GM18861 (cell line): ENCODE measurements around the gene WDR74.
A peak's percentile ranks its signal among the peaks of the same experiment; 100 is the strongest.
"Not testable (repeated sequence)": the region's sequence is repeated elsewhere in the genome, so short reads cannot be mapped to it uniquely, and the experiment has no call there.

Experiments used
- ATAC-seq: cut with Tn5 transposase; IDR thresholded peaks from one replicate; pipeline ENCODE4 v1.9.1; 2021; ENCODE audit not compliant: unreplicated experiment

WDR74 gene

DNA sequence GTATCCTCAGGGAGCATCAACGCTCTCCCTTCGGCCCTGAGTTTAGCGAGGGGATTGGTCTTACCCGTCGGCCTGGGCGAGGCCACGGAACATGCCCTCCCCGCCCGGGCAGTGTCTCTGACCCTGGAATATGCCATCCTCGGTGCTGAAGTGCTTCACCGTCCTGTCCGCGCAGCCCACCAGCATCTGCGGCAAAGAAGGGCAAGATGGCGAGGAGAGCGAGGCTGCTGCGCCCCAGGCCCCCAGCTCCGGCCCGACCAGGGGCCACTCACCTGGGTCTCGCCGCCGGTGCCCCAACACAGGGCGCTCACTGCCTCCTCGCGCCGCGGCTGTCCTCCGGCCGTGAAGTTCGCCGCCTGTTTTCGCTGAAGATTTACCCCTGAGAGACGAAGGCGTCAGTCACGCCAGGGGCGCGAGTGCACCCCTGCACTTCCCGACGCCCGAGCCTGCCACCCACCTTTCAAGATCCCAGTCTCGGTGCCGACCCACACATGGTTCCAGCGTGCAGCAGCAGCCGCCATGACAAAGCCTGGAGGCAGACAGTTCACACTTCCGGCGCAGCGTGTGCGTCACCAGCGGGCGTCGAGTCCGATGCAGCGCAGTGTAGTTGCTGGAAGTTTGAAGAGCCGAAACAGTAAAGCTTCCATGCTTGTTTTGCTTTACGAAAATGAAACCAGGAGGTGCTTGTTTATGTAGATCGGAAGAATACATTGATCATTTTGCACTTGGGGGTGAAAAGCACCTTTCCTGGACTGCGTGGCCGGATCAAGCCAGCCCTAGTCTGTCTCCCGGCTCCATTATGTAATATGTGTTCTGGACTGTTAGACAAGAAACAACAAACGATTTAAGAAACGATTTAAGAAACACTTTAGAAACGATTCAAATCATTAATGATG is at the start of gene WDR74:
TSS of gene WDR74 (minus strand) at position 541 of the 896 bp plus-strand sequence. CDS start at position 521, 20 bp downstream.
- ATAC-seq: peak; percentile 43

DNA sequence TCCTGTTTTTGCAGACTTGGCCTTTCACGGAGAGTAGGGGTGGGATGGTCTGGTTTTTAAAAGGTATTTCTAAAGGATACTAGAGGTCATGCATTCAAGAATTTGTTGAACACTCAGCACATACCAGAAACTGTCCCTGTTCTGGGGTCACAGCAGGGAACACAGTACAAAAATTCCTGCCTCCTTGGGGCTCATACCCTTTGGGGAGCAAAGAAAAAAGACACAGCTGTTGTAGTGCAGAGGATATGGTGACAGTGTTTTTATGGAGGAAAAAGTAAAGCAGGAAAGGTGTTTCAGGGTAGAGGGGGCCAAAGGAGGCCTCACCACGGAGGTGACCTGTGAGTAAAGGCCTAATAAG is 49.7 kb upstream of the WDR74 start:
- no peak for ATAC-seq

DNA sequence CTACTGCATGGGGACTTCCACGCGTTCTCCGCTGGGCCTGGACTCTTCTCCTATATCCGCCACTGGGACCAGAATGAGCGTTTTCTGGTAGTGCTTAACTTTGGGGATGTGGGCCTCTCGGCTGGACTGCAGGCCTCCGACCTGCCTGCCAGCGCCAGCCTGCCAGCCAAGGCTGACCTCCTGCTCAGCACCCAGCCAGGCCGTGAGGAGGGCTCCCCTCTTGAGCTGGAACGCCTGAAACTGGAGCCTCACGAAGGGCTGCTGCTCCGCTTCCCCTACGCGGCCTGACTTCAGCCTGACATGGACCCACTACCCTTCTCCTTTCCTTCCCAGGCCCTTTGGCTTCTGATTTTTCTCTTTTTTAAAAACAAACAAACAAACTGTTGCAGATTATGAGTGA is 49.0 kb upstream of the WDR74 start:
- no peak for ATAC-seq

DNA sequence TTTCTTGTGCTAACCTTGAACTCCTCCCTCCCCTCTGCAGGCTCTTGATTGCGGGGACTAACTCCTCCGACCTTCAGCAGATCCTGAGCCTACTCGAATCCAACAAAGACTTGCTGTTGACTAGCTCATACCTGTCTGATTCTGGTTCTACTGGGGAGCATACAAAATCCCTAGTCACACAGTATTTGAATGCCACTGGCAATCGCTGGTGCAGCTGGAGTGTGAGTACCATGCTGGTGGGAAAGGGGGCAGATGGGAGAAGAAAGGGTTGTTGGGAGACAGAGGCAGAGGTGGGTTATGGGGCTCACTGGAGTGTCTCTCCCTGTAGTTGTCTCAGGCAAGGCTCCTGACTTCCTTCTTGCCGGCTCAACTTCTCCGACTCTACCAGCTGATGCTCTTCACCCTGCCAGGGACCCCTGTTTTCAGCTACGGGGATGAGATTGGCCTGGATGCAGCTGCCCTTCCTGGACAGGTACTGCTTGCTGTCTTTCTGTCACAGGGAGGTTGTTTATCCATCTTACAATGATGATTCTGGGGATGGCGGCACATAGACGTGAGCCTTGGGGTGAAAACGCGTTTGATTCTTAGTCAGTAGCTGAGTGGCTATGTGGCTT is 45.9 kb upstream of the WDR74 start:
- no peak for ATAC-seq

DNA sequence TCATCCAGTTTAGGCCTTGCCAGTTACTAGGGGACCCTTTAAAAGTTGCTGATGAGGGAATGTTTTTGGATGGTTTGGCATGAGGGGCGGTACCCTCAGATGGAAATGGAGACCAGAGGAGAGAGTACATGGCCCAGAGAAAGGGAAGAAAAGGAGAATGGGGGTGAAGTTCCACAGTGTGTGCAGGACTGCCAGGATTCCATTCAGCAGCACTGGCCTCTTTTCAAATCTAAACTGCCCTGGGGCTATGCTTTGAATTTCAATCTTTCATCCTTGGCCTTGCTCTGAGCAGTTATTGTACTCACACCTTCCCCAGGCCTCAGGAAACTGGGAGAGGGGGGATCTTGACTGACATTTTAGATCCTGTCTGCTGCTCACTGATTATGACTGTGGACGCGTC is 44.3 kb upstream of the WDR74 start:
- no peak for ATAC-seq

DNA sequence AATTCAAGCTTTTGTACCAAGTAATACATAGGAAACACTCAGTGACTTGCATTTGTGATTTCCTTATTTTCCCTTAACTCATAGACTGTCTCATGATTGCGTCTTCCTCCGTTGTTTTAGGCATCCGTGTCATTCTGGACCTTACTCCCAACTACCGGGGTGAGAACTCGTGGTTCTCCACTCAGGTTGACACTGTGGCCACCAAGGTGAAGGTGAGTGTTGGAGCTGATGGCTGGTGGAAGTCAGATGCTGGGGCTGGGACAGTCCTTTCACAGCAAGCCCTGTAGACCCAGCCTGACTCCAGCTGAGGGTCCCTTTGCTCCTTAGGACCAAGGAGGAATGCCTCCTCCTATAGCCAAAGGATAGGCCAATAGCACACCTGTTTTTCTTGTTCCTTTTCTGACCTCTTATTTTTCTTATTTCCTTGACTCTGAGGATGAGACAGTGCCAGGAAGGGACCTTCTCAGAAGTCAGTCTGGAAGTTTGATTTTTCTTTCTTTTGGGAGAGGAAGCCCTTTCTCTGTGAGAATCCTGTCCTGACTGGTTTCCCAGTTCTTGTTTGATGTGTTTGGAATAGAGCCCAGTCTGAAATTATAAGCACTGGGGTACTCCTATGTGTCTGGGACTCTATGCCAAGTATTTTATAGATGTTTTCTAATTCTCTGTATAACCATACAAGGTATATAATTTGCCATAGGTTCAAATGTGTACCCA is 43.6 kb upstream of the WDR74 start:
- no peak for ATAC-seq

DNA sequence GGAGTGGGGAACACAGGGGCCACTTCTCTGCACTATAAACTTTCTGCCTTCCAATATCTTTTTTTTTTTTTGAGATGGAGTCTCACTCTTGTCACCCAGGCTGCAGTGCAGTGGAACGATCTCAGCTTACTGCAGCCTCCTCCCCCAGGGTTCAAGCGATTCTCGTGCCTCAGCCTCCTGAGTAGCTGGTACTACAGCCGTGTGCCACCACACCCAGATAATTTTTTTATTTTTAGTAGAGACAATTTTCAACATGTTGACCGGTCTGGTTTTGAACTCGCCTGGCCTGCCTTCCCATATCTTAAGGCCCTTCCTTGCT is 43.0 kb upstream of the WDR74 start:
- ATAC-seq: no peak

DNA sequence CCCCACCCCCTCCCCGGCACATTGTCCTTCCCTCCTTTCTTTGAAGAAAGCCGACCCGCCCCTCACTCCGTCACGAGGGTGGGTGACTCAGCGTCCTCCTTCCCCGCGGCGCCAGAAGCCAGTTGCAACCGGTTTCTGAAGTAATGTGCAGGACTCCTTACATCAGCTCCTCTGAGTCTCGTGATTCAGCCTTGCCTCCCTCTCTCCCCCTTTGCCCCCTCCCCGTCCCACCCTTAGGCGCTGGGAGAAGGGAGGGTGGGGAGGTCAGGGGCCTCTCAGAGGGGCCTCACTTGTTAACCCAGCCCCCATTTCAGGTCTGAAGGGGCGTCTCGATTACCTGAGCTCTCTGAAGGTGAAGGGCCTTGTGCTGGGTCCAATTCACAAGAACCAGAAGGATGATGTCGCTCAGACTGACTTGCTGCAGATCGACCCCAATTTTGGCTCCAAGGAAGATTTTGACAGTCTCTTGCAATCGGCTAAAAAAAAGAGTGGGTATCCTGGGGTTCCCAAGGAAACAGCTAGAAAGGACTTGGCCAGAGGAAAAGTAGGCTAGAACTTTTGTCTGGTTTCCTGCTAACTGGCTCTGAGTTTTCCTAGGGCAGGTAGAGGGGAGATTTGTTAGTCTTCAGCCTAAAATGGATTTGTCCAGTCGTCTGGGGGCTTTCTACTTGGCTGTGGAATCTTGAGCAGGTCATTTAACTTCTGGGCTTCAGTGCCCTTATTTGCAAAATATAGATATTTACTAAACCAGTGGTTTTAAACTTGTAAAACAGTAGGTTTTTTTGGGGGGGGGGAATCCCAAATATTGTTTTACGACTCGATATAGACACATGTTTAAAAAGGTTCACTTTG is 42.4 kb upstream of the WDR74 start:
- peak; percentile 32 for ATAC-seq

DNA sequence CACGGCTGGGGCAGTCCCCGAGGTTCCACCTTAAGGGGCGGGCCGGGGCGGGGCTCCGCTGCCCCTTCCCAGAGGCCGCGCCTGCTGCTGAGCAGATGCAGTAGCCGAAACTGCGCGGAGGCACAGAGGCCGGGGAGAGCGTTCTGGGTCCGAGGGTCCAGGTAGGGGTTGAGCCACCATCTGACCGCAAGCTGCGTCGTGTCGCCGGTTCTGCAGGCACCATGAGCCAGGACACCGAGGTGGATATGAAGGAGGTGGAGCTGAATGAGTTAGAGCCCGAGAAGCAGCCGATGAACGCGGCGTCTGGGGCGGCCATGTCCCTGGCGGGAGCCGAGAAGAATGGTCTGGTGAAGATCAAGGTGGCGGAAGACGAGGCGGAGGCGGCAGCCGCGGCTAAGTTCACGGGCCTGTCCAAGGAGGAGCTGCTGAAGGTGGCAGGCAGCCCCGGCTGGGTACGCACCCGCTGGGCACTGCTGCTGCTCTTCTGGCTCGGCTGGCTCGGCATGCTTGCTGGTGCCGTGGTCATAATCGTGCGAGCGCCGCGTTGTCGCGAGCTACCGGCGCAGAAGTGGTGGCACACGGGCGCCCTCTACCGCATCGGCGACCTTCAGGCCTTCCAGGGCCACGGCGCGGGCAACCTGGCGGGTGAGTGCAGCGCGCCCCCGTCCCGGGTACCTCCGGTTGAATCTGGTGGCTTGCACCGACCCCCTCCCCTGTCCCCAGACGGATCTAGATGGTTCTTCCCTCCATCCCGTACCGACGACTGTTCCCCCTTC is 41.6 kb upstream of the WDR74 start, which contains the start of gene SLC3A2:
TSS of gene SLC3A2 (plus strand) at position 94 of the 776 bp plus-strand sequence. CDS start at position 222, 128 bp downstream.
- peak; percentile 57 for ATAC-seq

DNA sequence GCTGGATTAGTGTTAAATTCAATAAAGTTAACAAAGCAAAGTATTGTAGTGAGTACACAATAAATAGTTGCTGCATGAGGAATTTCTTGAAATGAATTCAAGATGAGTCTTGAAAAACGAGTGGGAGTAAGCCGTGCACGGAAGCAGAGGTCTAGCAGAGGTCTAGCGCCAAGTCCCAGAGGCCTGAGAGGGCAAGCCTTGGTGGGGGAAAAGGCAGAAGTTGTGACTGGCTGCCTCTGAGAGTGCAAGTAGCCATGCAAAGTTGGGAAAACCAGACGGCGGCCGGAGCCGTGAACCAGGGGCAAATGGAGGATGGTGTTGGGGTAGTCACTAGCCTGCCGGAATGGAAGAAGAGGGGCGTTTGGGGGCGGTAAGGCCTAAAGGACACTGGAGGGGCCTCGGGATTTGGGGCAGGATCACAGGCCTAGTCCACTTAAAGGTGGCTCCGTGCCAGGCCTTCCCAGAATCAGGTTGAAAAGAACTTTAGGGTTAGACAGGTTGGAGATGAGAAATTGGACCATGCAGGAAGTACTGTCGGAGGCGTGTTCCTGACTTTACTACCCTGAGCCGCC is 40.9 kb upstream of the WDR74 start:
- peak; percentile 16 for ATAC-seq

DNA sequence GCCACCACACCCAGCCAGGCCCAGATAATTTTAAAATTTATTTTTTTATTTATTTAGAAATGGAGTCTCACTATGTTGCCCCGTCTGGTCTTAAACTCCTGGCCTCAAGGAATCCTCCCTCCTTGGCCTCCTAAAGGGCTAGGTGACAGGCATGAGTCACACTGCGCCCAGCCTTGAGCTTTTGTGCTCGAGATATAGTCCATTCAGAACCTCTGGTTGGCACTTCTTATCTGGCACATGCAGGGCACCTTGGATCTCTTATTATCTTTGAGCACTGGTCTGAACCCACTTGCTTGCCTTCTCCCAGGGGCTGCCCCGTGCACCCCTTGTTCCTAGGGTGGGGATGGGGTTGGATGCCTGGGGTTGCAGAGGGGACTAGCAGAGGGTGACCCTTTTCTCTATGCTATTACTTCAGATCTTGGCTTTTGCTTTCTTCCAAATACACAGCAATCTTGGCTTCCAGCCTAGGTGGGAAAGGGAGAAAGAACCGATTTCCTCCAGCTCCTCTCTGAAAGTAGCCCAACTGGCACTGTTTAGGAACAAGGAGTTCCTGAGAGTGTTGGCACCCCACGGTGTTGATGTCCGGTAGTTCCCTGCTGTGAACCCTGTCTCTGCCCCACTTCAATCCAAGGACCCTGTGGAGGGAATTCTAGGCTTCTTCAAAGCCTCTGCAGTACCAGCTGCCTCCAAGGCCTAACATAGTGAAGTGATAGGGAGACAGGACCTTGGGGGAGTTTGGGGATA is 40.0 kb upstream of the WDR74 start:
- no peak for ATAC-seq

DNA sequence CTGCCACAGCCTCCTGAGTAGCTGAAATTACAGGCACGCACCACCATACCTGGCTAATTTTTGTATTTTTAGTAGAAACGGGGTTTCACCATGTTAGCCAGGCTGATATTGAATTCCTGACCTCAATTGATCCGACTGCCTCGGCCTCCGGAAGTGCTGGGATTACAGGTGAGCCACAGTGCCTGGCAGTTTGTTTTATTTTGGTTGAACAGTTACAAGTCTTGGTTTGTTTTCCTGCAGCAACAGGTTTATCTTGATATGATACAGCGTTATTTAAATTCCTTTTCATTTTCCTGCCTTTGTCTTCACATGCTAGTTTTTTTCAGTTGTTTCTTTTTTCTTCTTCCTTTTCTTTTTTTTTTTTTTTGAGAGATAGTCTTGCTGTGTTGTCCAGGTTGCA is 37.3 kb upstream of the WDR74 start:
- ATAC-seq: no peak

DNA sequence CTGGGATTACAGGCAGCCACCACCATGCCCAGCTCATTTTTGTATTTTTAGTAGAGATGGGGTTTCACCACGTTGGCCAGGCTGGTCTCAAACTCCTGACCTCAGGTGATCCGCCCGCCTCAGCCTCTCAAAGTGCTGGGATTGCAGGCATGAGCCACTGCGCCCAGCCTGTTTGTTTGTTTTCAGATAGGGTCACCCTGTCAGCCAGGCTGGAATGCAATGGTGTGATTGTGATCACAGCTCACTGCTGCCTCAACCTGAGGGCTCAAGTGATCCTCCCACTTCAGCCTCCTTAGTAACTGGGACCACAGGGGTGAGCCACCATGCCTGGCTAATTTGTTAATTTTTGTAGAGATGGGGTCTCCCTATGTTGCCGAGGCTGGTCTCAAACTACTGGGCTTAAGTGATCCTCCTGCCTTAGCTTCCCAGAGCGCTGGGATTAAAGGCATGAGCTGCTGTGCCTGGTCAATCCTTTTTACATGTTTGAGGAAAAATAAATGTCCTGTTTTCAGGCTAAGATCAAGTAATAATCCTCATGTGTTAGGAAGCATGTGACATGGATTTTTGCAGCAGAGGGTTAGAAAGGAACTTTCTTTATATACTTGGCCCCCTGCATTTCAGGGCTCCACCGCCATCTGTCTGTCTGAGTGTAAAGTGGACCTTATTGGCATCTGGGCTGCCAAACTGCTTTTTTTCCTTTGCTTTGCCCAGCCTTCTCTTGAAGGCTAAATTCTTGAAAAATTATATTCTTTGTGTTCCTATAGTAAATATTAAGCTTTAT is 36.5 kb upstream of the WDR74 start:
- ATAC-seq: no peak

DNA sequence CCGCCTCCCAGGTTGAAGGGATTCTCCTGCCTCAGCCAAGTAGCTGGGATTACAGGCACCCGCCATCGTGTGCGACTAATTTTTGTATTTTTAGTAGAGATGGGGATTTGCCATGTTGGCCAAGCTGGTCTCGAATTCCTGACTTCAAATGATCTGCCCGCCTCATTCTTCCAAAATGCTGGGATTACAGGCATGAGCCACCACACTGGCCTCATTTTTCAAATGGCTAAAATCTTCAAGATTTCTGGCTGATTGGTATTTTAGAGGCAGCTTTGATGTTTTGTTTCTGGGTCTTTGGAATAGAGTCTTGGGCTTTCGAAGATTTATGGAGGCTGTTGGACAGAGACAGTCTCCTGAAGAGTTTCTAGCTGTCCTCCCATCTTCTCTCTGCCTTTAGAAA is 35.5 kb upstream of the WDR74 start:
- no peak for ATAC-seq

DNA sequence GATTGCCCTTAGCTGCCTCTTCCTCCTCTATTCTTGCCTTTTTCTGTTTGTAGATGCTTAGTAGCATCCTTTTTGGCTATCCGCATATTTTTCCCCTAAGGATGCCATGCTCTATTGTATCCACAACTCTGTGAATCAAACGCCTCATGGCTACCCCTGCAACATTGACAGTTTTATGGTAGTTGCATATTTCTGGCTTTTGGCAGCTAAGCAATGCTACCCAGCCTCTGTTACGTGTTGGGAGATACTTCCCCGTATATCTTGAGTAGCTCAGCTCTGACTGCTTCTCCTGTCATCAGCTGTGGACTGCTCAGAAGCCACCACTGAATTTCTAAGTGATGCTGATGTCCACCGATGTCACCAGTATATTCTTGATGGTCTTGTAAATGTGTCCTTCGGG is 26.2 kb upstream of the WDR74 start:
- no peak for ATAC-seq

DNA sequence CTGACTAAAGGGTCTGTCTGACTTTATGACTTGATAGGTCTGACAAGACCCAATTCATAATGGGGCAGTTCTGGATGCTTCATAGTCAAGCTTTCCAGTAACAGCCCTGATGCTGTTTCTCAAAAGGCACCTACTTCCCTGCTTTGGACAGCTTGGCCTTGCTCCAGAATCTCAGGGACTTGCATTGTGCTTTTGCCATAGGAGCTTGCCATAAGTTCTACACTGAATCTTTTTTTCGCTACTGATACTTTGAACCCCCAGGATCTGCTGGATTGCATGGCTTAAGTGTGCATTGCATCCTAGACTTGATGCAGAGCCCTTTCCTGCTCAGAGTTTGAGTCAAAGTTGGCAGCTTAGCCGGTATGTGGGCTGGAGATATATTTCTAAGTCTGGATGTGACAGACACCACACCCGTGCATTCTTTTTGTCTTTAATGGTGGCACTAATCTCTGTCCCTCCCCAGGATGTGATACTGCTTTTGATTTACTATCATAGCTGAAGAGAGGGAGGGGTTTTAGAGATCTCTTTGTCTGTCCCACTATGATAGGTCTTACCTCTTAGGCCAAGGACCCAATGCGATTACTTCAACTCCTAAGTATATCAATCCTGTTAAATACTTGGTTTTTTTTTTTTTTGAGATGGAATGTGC is 24.4 kb upstream of the WDR74 start:
- no peak for ATAC-seq

DNA sequence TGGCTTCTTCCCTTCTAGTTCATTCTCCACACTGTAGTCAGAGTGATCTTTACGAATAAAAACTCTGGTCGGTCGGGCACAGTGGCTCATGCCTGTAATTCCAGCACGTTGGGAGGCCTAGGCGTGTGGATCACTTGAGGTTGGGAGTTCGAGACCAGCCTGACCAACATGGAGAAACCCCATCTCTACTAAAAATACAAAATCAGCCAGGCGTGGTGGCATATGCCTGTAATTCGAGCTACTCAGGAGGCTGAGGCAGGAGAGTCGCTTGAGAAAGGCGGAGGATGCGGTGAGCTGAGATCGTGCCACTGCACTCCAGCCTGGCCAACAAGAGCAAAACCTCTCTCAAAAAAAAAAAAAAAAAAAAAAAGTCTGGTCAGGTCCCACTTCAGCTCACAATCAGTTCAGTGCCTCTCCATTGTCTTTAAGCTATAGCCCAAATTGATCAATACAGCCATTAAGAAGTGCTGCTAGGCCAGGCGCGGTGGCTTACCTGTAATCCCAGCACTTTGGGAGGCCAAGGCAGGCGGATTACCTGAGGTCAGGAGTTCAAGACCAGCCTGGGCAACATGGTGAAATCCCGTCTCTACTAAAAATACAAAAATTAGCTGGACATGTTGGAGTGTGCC is 22.3 kb upstream of the WDR74 start:
- not testable (repeated sequence) for ATAC-seq
